Measurements from ENCODE around the gene IFT74.
"Not testable (repeated sequence)": the region's sequence is repeated elsewhere in the genome, so short reads cannot be mapped to it uniquely, and the experiment has no call there.

DNA sequence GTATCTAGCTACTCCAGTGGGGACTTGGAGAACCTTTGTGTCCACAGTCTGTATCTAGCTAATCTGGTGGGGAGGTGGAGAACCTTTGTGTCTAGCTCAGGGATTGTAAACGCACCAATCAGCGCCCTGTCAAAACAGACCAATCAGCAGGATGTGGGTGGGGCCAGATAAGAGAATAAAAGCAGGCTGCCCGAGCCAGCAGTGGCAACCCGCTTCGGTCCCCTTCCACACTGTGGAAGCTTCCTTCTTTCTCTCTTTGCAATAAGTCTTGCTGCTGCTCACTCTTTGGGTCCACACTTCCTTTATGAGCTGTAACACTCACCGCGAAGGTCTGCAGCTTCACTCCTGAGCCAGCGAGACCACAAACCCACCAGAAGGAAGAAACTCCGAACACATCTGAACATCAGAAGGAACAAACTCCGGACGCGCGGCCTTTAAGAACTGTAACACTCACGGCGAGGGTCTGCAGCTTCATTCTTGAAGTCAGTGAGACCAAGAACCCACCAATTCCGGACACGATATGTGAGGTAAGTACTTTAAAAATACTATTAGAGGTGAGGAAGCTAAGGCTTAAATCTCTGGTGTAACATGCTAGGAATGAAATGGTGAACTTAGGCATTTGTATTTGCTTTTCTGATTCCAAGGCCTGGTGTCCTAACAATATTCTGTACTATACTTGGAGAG is 137.3 kb downstream of the IFT74 start:
- TF ChIP-seq FOXK2 (IDR thresholded peaks at IDR 0.05); HDGF (IDR thresholded peaks at IDR 0.05; ENCODE audit: borderline replicate concordance); BHLHE40 (IDR thresholded peaks at IDR 0.05; ENCODE audit: borderline replicate concordance); FOXM1 (IDR thresholded peaks at IDR 0.05; ENCODE audit: borderline replicate concordance); SP1 (IDR thresholded peaks at IDR 0.05); SUZ12 (IDR thresholded peaks at IDR 0.05); ARNT (IDR thresholded peaks at IDR 0.05); ZNF384 (IDR thresholded peaks at IDR 0.05); ELF4 (IDR thresholded peaks at IDR 0.05); LEF1 (IDR thresholded peaks at IDR 0.05; ENCODE audit: borderline replicate concordance); TARDBP (IDR thresholded peaks at IDR 0.05); L3MBTL2 (conservative IDR thresholded peaks at IDR 0.05): not testable (repeated sequence)
- TF ChIP-seq, protein P1, sequence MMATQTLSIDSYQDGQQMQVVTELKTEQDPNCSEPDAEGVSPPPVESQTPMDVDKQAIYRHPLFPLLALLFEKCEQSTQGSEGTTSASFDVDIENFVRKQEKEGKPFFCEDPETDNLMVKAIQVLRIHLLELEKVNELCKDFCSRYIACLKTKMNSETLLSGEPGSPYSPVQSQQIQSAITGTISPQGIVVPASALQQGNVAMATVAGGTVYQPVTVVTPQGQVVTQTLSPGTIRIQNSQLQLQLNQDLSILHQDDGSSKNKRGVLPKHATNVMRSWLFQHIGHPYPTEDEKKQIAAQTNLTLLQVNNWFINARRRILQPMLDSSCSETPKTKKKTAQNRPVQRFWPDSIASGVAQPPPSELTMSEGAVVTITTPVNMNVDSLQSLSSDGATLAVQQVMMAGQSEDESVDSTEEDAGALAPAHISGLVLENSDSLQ (IDR thresholded peaks at IDR 0.05) = not testable (repeated sequence)

Data from HEK293T (cell line).